Loucy (cell line): ENCODE data around the gene ATRAID.

Experiments used
- H2AFZ ChIP-seq: fragments of 200-600 bp; sonication (generic); 2 replicates; pipeline ENCODE4 v1.6.0; 2016; ENCODE audit warnings: antibody characterized with exemption, mild to moderate bottlenecking, low read length, moderate library complexity
- H3F3A ChIP-seq: fragments of 200-600 bp; 2 replicates; pipeline ENCODE4 v1.6.0; 2016; ENCODE audit warnings: antibody characterized with exemption, low read depth, mild to moderate bottlenecking
- H3K27me3 ChIP-seq: fragments of 200-600 bp; sonication (generic); 2 replicates; pipeline ENCODE4 v1.6.1; 2014; ENCODE audit warnings: low read length, mild to moderate bottlenecking; ENCODE audit not compliant: insufficient read depth, poor library complexity, severe bottlenecking
- H3K36me3 ChIP-seq: fragments of 200-600 bp; sonication (generic); 2 replicates; pipeline ENCODE4 v1.6.1; 2016; ENCODE audit warnings: low read length; ENCODE audit not compliant: insufficient read depth
- H3K4me1 ChIP-seq: fragments of 200-600 bp; sonication (generic); 2 replicates; pipeline ENCODE4 v1.5.1; 2014; ENCODE audit warnings: low read length, mild to moderate bottlenecking; ENCODE audit not compliant: insufficient read depth, poor library complexity, severe bottlenecking
- H3K4me2 ChIP-seq: fragments of 200-600 bp; sonication (generic); 2 replicates; pipeline ENCODE4 v1.6.0; 2014; ENCODE audit warnings: antibody characterized with exemption, low read length, low read depth, mild to moderate bottlenecking; ENCODE audit not compliant: poor library complexity, severe bottlenecking
- H3K4me3 ChIP-seq: fragments of 200-600 bp; sonication (generic); 2 replicates; pipeline ENCODE4 v1.5.1; 2014; ENCODE audit warnings: low read length, mild to moderate bottlenecking, mixed read lengths; ENCODE audit not compliant: poor library complexity, severe bottlenecking
- H3K79me2 ChIP-seq: fragments of 200-600 bp; sonication (generic); 2 replicates; pipeline ENCODE4 v1.6.1; 2014; ENCODE audit warnings: low read length; ENCODE audit not compliant: insufficient read depth
- H3K9ac ChIP-seq: fragments of 200-600 bp; sonication (generic); 2 replicates; pipeline ENCODE4 v1.6.0; 2014; ENCODE audit warnings: mild to moderate bottlenecking, low read depth, low read length, moderate library complexity; ENCODE audit not compliant: poor library complexity, severe bottlenecking
- H3K9me2 ChIP-seq: fragments of 200-600 bp; sonication (generic); replicated peaks from 2 replicates; pipeline ENCODE4 v1.6.1; 2016; ENCODE audit warnings: low read depth, low read length, mixed read lengths
- H3K9me3 ChIP-seq: fragments of 200-600 bp; sonication (generic); 2 replicates; pipeline ENCODE4 v1.6.1; 2014; ENCODE audit warnings: mild to moderate bottlenecking, antibody characterized with exemption, low read length, low read depth; ENCODE audit not compliant: insufficient read depth
- H4K20me1 ChIP-seq: fragments of 200-600 bp; sonication (generic); 2 replicates; pipeline ENCODE4 v1.6.0; 2014; ENCODE audit warnings: antibody characterized with exemption, low read length, mild to moderate bottlenecking; ENCODE audit not compliant: insufficient read depth, poor library complexity, severe bottlenecking
- EZH2phosphoT487 ChIP-seq: fragments of 200-600 bp; IDR thresholded peaks from 2 replicates; pipeline ENCODE4 v1.6.1; 2018; ENCODE audit warnings: antibody characterized with exemption, mild to moderate bottlenecking, moderate library complexity, borderline replicate concordance
- TF ChIP-seq, protein P1 (sequence below): fragments of 200-600 bp; sonication (generic); conservative IDR thresholded peaks from 2 replicates; pipeline ENCODE4 v1.5.1; 2014; ENCODE audit warnings: mild to moderate bottlenecking, antibody characterized with exemption, low read length

Gene ATRAID

DNA sequence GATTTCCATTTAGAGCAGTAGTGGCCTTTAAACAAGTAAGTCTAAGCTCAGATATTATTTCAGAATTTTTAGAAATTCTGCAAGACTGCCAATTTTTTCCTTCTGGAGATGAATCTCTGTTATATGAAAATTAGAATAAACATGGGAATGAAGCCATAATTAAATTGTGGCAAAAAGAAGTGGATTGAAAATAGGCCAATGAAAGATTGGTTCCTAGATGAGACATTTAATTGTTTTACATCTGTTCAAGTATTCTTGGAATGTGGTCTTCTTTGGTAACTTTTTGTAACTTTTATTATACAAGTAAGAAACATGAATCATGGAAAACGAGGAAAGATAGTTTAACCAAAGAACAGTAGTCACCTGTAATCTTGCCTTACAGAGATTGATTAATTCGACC, 15.7 kb downstream of the ATRAID start:
- Histone ChIP-seq H2AFZ (no peak overlapping the region), H3F3A (no peaks in the 10 kb centered on the region), H3K79me2 (no peaks in the 10 kb centered on the region), H3K9ac (no peak overlapping the region), H3K4me1 (no peaks in the 10 kb centered on the region), H4K20me1 (no peaks in the 10 kb centered on the region), H3K9me3 (no peaks in the 10 kb centered on the region), H3K4me2 (no peak overlapping the region), H3K27me3 (no peaks in the 10 kb centered on the region), H3K36me3 (peaks cover 75% of the 10 kb centered on the region; the same call in 1 of the 2 replicates), H3K4me3 (no peak overlapping the region), H3K9me2 (no peaks in the 10 kb centered on the region)
- TF ChIP-seq EZH2phosphoT487: no peak
- TF ChIP-seq, protein P1, sequence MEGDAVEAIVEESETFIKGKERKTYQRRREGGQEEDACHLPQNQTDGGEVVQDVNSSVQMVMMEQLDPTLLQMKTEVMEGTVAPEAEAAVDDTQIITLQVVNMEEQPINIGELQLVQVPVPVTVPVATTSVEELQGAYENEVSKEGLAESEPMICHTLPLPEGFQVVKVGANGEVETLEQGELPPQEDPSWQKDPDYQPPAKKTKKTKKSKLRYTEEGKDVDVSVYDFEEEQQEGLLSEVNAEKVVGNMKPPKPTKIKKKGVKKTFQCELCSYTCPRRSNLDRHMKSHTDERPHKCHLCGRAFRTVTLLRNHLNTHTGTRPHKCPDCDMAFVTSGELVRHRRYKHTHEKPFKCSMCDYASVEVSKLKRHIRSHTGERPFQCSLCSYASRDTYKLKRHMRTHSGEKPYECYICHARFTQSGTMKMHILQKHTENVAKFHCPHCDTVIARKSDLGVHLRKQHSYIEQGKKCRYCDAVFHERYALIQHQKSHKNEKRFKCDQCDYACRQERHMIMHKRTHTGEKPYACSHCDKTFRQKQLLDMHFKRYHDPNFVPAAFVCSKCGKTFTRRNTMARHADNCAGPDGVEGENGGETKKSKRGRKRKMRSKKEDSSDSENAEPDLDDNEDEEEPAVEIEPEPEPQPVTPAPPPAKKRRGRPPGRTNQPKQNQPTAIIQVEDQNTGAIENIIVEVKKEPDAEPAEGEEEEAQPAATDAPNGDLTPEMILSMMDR: no peak

DNA sequence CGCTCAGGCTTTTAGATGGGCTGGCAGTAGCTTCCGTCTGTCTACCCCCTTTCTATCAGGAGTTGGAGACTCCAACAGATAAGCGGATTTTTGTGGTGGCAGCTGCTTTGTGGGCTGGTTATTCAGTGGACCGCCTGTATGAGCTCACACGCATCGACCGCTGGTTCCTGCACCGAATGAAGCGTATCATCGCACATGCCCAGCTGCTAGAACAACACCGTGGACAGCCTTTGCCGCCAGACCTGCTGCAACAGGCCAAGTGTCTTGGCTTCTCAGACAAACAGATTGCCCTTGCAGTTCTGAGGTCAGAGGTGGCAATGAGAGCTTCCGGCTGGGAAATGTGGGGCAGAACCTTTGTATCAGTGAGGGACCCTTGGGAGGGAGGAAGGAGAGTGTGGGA, 20.1 kb downstream of the ATRAID start:
- H2AFZ ChIP-seq: no peak overlapping the region
- peaks cover 81% of the 10 kb centered on the region; the same call in 1 of the 2 replicates for H3K36me3 ChIP-seq
- H3F3A ChIP-seq: no peaks in the 10 kb centered on the region
- no peaks in the 10 kb centered on the region for H4K20me1 ChIP-seq
- no peaks in the 10 kb centered on the region for H3K27me3 ChIP-seq
- no peaks in the 10 kb centered on the region for H3K4me1 ChIP-seq
- H3K9ac ChIP-seq: no peak overlapping the region
- no peaks in the 10 kb centered on the region for H3K79me2 ChIP-seq
- no peak overlapping the region for H3K4me3 ChIP-seq
- H3K4me2 ChIP-seq: no peak overlapping the region
- TF ChIP-seq, protein P1: no peak
- no peak for TF ChIP-seq EZH2phosphoT487
- H3K9me3 ChIP-seq: no peaks in the 10 kb centered on the region
- H3K9me2 ChIP-seq: no peaks in the 10 kb centered on the region

DNA sequence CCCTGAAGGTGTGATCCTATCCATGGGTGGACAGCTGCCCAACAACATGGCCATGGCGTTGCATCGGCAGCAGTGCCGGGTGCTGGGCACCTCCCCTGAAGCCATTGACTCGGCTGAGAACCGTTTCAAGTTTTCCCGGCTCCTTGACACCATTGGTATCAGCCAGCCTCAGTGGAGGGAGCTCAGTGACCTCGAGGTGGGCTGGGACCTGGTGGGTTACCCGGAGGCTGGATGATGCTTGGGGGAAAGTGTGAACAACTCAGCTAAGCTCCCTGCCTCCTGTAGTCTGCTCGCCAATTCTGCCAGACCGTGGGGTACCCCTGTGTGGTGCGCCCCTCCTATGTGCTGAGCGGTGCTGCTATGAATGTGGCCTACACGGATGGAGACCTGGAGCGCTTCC, 21.5 kb downstream of the ATRAID start:
- Histone ChIP-seq H4K20me1 (no peaks in the 10 kb centered on the region), H3K4me1 (no peaks in the 10 kb centered on the region), H3K9me3 (no peaks in the 10 kb centered on the region), H3K27me3 (no peaks in the 10 kb centered on the region), H3F3A (no peaks in the 10 kb centered on the region), H2AFZ (no peak overlapping the region), H3K36me3 (peaks cover 80% of the 10 kb centered on the region; the same call in 1 of the 2 replicates), H3K9ac (no peak overlapping the region), H3K9me2 (no peaks in the 10 kb centered on the region), H3K4me2 (no peak overlapping the region), H3K79me2 (no peaks in the 10 kb centered on the region), H3K4me3 (no peak overlapping the region)
- no peak for TF ChIP-seq EZH2phosphoT487
- TF ChIP-seq, protein P1: no peak
